ENCODE results near the gene EPHA5. TPM values are rescaled to one million over a fixed set of nuclear protein-coding genes. Genes with fewer than 3 reads are reported as not detected.

EPHA5 gene
- total RNA-seq, 1 experiment from 2014 or later = 1.9 TPM

- POLR2A ChIA-PET = no interaction called here
Observed at GRCh38 chr4:65669111-65670019, 924 bp downstream of the EPHA5 start.

More at GRCh38 chr4:65669111-65670019, 924 bp downstream of the EPHA5 start:
- no peak for DNase-seq (ENCODE audit: low read depth, low spot score)
- Histone ChIP-seq H3K36me3 (ENCODE audit: control insufficient read depth, insufficient read depth, low read length) (no peaks in the 10 kb centered on the region), H3K4me3 (ENCODE audit: low read depth in 2 of 2, low read length in 2 of 2) (peak overlapping the region; percentile 47 to 53), H3K27ac (ENCODE audit: low read length) (no peak overlapping the region), H3K9me3 (ENCODE audit: control insufficient read depth, insufficient read depth, low read depth, low read length) (no peaks in the 10 kb centered on the region), H3K27me3 (ENCODE audit: control insufficient read depth, insufficient read depth, low read length) (no peaks in the 10 kb centered on the region), H3K4me1 (ENCODE audit: control insufficient read depth, insufficient read depth, low read length) (no peaks in the 10 kb centered on the region; the same call in 1 of the 2 replicates)
- BruUV-seq (replicated peaks) = no TSS peak
- CTCF ChIA-PET = no interaction called here
- ATAC-seq = no peak
- intact Hi-C loops (cut with micrococcal nuclease; ENCODE audit: unreplicated experiment) (no loop called here), in situ Hi-C loops (cut with HindIII; ENCODE audit: low pct_unique_long_range_greater_than_20kb, low sequenced_read_pairs) (no loop called here)
- TF ChIP-seq CTCF (IDR thresholded peaks at IDR 0.05) = no peak
- no peak for TF ChIP-seq SIN3A (IDR thresholded peaks at IDR 0.05; ENCODE audit: borderline replicate concordance, insufficient read depth, low read depth, low read length)
- TF ChIP-seq TCF7L2 (IDR thresholded peaks at IDR 0.05; ENCODE audit: low read depth, low read length) = no peak
- no peak for TF ChIP-seq REST (IDR thresholded peaks at IDR 0.05; ENCODE audit: insufficient read depth in 1 of 2, low read depth in 2 of 2, low read length in 1 of 2)
